Measurements from ENCODE around the gene SCO2. TPM values are rescaled to one million over a fixed set of nuclear protein-coding genes. Genes with fewer than 3 reads are reported as not detected.
A peak's percentile ranks its signal among the peaks of the same experiment; 100 is the strongest.

Gene SCO2
- total and polyA plus RNA-seq, 2 of the 13 experiments (the other 11 are each of a cell fraction or from before 2014, with no cell fraction given): 0.32 to 3.7 TPM

DNA sequence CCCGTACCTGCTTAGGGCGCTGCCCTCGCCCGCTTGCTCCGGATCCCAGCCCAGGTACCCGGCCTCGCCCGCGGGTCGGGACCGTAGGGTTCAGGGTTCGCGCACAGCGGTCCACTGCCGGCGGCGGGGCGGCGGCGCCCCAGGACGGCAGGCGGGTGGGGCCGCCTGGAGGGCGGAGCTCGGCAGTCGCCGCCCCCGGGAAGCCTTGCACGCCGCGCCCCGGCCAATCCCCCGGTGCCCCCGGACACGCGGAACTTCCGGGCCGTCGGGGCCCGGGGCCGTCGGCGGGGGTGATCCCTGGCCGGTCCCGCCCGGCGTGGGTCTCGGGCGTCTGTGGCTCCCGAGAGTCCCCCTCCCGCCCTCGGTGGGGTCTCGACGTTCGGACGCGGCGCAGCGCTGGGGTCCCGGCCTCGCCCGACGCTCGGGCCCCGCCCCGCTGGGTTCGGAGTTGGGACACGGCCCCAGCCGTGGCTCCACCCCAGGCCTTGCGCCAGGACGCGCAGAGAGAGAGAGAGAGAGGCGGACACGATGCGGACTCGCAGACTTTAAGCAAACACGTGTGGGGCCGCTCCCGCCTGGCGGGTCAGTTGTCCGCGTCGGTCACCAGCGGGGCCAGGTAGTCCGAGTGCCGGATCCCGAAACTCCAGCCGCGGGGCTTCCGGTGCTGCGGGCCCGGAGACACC, 4.6 kb upstream of the SCO2 start, which contains the start of gene TYMP (continued):
- TF ChIP-seq, protein P1, sequence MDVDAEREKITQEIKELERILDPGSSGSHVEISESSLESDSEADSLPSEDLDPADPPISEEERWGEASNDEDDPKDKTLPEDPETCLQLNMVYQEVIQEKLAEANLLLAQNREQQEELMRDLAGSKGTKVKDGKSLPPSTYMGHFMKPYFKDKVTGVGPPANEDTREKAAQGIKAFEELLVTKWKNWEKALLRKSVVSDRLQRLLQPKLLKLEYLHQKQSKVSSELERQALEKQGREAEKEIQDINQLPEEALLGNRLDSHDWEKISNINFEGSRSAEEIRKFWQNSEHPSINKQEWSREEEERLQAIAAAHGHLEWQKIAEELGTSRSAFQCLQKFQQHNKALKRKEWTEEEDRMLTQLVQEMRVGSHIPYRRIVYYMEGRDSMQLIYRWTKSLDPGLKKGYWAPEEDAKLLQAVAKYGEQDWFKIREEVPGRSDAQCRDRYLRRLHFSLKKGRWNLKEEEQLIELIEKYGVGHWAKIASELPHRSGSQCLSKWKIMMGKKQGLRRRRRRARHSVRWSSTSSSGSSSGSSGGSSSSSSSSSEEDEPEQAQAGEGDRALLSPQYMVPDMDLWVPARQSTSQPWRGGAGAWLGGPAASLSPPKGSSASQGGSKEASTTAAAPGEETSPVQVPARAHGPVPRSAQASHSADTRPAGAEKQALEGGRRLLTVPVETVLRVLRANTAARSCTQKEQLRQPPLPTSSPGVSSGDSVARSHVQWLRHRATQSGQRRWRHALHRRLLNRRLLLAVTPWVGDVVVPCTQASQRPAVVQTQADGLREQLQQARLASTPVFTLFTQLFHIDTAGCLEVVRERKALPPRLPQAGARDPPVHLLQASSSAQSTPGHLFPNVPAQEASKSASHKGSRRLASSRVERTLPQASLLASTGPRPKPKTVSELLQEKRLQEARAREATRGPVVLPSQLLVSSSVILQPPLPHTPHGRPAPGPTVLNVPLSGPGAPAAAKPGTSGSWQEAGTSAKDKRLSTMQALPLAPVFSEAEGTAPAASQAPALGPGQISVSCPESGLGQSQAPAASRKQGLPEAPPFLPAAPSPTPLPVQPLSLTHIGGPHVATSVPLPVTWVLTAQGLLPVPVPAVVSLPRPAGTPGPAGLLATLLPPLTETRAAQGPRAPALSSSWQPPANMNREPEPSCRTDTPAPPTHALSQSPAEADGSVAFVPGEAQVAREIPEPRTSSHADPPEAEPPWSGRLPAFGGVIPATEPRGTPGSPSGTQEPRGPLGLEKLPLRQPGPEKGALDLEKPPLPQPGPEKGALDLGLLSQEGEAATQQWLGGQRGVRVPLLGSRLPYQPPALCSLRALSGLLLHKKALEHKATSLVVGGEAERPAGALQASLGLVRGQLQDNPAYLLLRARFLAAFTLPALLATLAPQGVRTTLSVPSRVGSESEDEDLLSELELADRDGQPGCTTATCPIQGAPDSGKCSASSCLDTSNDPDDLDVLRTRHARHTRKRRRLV (CRISPR knock-in tag; IDR thresholded peaks at IDR 0.05): no peak; the same call in 1 of the 2 replicates
- no peak for TF ChIP-seq NPAS2 (CRISPR knock-in tag; IDR thresholded peaks at IDR 0.05; ENCODE audit: borderline replicate concordance)
- TF ChIP-seq, protein P2, sequence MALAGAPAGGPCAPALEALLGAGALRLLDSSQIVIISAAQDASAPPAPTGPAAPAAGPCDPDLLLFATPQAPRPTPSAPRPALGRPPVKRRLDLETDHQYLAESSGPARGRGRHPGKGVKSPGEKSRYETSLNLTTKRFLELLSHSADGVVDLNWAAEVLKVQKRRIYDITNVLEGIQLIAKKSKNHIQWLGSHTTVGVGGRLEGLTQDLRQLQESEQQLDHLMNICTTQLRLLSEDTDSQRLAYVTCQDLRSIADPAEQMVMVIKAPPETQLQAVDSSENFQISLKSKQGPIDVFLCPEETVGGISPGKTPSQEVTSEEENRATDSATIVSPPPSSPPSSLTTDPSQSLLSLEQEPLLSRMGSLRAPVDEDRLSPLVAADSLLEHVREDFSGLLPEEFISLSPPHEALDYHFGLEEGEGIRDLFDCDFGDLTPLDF (CRISPR knock-in tag; IDR thresholded peaks at IDR 0.05): peak; percentile 79
- no peak for TF ChIP-seq NFATC3 (CRISPR knock-in tag; IDR thresholded peaks at IDR 0.05)
- peak; percentile 53; the same call in 1 of the 2 replicates for TF ChIP-seq BHLHE40 (IDR thresholded peaks at IDR 0.05; ENCODE audit: low read length)
- no peak for TF ChIP-seq ZNF577 (CRISPR knock-in tag; IDR thresholded peaks at IDR 0.05; ENCODE audit: borderline replicate concordance, low read depth)
- TF ChIP-seq, protein P3, sequence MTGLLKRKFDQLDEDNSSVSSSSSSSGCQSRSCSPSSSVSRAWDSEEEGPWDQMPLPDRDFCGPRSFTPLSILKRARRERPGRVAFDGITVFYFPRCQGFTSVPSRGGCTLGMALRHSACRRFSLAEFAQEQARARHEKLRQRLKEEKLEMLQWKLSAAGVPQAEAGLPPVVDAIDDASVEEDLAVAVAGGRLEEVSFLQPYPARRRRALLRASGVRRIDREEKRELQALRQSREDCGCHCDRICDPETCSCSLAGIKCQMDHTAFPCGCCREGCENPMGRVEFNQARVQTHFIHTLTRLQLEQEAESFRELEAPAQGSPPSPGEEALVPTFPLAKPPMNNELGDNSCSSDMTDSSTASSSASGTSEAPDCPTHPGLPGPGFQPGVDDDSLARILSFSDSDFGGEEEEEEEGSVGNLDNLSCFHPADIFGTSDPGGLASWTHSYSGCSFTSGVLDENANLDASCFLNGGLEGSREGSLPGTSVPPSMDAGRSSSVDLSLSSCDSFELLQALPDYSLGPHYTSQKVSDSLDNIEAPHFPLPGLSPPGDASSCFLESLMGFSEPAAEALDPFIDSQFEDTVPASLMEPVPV (CRISPR knock-in tag; IDR thresholded peaks at IDR 0.05): peak; percentile 76; the same call in 1 of the 2 replicates
- TF ChIP-seq ZNF331 (CRISPR knock-in tag; IDR thresholded peaks at IDR 0.05): 0 out of 2 replicates have a peak, but pooled peaks have one; percentile 45
- no peak for TF ChIP-seq MATR3 (CRISPR knock-in tag; IDR thresholded peaks at IDR 0.05)
- TF ChIP-seq EHMT2 (IDR thresholded peaks at IDR 0.05; ENCODE audit: borderline replicate concordance, low read depth, low read length): no peak
- no peak for TF ChIP-seq STAT5B (CRISPR knock-in tag; IDR thresholded peaks at IDR 0.05)
- TF ChIP-seq, protein P4, sequence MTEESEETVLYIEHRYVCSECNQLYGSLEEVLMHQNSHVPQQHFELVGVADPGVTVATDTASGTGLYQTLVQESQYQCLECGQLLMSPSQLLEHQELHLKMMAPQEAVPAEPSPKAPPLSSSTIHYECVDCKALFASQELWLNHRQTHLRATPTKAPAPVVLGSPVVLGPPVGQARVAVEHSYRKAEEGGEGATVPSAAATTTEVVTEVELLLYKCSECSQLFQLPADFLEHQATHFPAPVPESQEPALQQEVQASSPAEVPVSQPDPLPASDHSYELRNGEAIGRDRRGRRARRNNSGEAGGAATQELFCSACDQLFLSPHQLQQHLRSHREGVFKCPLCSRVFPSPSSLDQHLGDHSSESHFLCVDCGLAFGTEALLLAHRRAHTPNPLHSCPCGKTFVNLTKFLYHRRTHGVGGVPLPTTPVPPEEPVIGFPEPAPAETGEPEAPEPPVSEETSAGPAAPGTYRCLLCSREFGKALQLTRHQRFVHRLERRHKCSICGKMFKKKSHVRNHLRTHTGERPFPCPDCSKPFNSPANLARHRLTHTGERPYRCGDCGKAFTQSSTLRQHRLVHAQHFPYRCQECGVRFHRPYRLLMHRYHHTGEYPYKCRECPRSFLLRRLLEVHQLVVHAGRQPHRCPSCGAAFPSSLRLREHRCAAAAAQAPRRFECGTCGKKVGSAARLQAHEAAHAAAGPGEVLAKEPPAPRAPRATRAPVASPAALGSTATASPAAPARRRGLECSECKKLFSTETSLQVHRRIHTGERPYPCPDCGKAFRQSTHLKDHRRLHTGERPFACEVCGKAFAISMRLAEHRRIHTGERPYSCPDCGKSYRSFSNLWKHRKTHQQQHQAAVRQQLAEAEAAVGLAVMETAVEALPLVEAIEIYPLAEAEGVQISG (CRISPR knock-in tag; IDR thresholded peaks at IDR 0.05): peak; percentile 77
- no peak for TF ChIP-seq ZNF24 (IDR thresholded peaks at IDR 0.05)
- no peak for TF ChIP-seq JUNB (CRISPR knock-in tag; IDR thresholded peaks at IDR 0.05; ENCODE audit: borderline replicate concordance)
- TF ChIP-seq ZNF766 (CRISPR knock-in tag; IDR thresholded peaks at IDR 0.05; ENCODE audit: borderline replicate concordance): no peak; the same call in 1 of the 2 replicates
- TF ChIP-seq ZNF432 (CRISPR knock-in tag; IDR thresholded peaks at IDR 0.05; ENCODE audit: borderline replicate concordance): no peak
- TF ChIP-seq MAZ (IDR thresholded peaks at IDR 0.05; ENCODE audit: borderline replicate concordance, low read depth, low read length): no peak
- TF ChIP-seq MAZ (CRISPR knock-in tag; IDR thresholded peaks at IDR 0.05; ENCODE audit: low read depth): peak; percentile 70
- no peak for TF ChIP-seq ATF7 (IDR thresholded peaks at IDR 0.05)
- TF ChIP-seq ATF7 (CRISPR knock-in tag; IDR thresholded peaks at IDR 0.05): no peak

All from HepG2 (cell line).